HG02588 (cell line): Measurements from ENCODE around the gene VWA2.

Experiments used
- ATAC-seq: cut with Tn5 transposase; IDR thresholded peaks from one replicate; pipeline ENCODE4 v1.9.1; 2021; ENCODE audit warnings: mild to moderate bottlenecking, moderate library complexity; ENCODE audit not compliant: unreplicated experiment

Gene VWA2

GRCh38 chr10:114340816-114341215 is 101.8 kb downstream of the VWA2 start:
- no peak for ATAC-seq
